GM10847 (cell line): Measurements from ENCODE around the gene FAM193B.

Experiments
- POLR2A ChIP-seq: IDR thresholded peaks from 2 replicates; pipeline ENCODE4 v1.6.1; 2011; ENCODE audit not compliant: insufficient read length; ENCODE audit errors: extremely low read depth

Gene FAM193B

GRCh38 chr5:177478711-177479646 lies 75.4 kb downstream of the FAM193B start:
- no peak for TF ChIP-seq POLR2A

- no peak for TF ChIP-seq POLR2A
These were observed 76.5 kb downstream of the FAM193B start for GRCh38 chr5:177477701-177478477.

GRCh38 chr5:177476531-177477233 lies 77.7 kb downstream of the FAM193B start:
- no peak for TF ChIP-seq POLR2A

GRCh38 chr5:177475563-177476427 lies 78.6 kb downstream of the FAM193B start:
- no peak for TF ChIP-seq POLR2A

GRCh38 chr5:177474846-177475562 lies 79.4 kb downstream of the FAM193B start:
- TF ChIP-seq POLR2A: no peak

- no peak for TF ChIP-seq POLR2A
These were observed 80.3 kb downstream of the FAM193B start for GRCh38 chr5:177474002-177474476.

GRCh38 chr5:177473443-177474001 lies 80.8 kb downstream of the FAM193B start, which contains the start of gene DBN1:
Gene DBN1 (minus strand): TSS chr5:177473634. CDS start chr5:177473521, 113 bp downstream.
- peak; percentile 18 for TF ChIP-seq POLR2A

- peak; percentile 21 for TF ChIP-seq POLR2A
These were observed 81.6 kb downstream of the FAM193B start for GRCh38 chr5:177472460-177473442.

GRCh38 chr5:177471610-177472356 lies 82.6 kb downstream of the FAM193B start:
- no peak for TF ChIP-seq POLR2A

GRCh38 chr5:177470759-177471536 lies 83.4 kb downstream of the FAM193B start:
- TF ChIP-seq POLR2A: no peak
